Naive B cell (primary cell): ENCODE data around the gene CAPSL. TPM values are rescaled to one million over a fixed set of nuclear protein-coding genes. Genes with fewer than 3 reads are reported as not detected.

Experiments
- ATAC-seq, 2 donors: fragments of 150-1000 bp; cut with Tn5 transposase; 2 replicates each; pipeline ENCODE4 v1.10.0; 2021; ENCODE audit warnings: low read depth in 2 of 2, mild to moderate bottlenecking in 2 of 2, moderate library complexity in 2 of 2
- DNase-seq: peaks from one replicate; pipeline ENCODE4 v3.0.0; 2022
- H3K27ac Mint-ChIP-seq, 6 donors: one replicate each; pipeline ENCODE4 v1.8.0; 2020 to 2022; ENCODE audit warnings: mild to moderate bottlenecking in 6 of 6, mixed read lengths in 6 of 6, moderate library complexity in 5 of 6, inconsistent platforms in 2 of 6
- H3K27me3 Mint-ChIP-seq, 3 donors: one replicate each; pipeline ENCODE4 v1.8.0; 2021 to 2022; ENCODE audit warnings: mixed read lengths in 3 of 3, mild to moderate bottlenecking in 1 of 3
- H3K36me3 Mint-ChIP-seq, 2 donors: one replicate each; pipeline ENCODE4 v1.8.0; 2020 to 2022; ENCODE audit warnings: mixed read lengths in 2 of 2, inconsistent platforms in 1 of 2, mild to moderate bottlenecking in 1 of 2
- H3K4me1 Mint-ChIP-seq, 3 donors: one replicate each; pipeline ENCODE4 v1.8.0; 2020 to 2022; ENCODE audit warnings: mixed read lengths in 3 of 3, inconsistent platforms in 1 of 3, mild to moderate bottlenecking in 1 of 3, moderate library complexity in 1 of 3
- H3K4me3 Mint-ChIP-seq, 8 donors: one replicate each; pipeline ENCODE4 v1.8.0; 2020 to 2022; ENCODE audit warnings: mild to moderate bottlenecking in 8 of 8, mixed read lengths in 8 of 8, moderate library complexity in 8 of 8, inconsistent platforms in 2 of 8
- H3K9me3 Mint-ChIP-seq, 7 donors: one replicate each; pipeline ENCODE4 v1.8.0; 2020 to 2022; ENCODE audit warnings: mixed read lengths in 7 of 7, mild to moderate bottlenecking in 5 of 7, inconsistent platforms in 2 of 7, moderate library complexity in 1 of 7
- polyA plus RNA-seq, 6 donors: library from polyadenylated mRNA; unstranded; fragments of 300-500 nt; fragmentation: Illumina TruSeq; gene quantifications; one replicate each; pipeline ENCODE4 v1.2.3, GENCODE V29; 2021; ENCODE audit warnings: low read depth in 6 of 6

CAPSL gene
- polyA plus RNA-seq, 6 donors from 2014 or later: not detected

- no peak overlapping the region for H3K27ac Mint-ChIP-seq
- ATAC-seq (no peak), DNase-seq (no peak)
- H3K9me3 Mint-ChIP-seq: peaks cover 0 to 2% (median 0%) of the 10 kb centered on the region in 7 donors
- no peaks in the 10 kb centered on the region for H3K36me3 Mint-ChIP-seq
- no peak overlapping the region for H3K4me3 Mint-ChIP-seq
- peaks cover 15 to 28% (median 22%) of the 10 kb centered on the region in 3 donors for H3K4me1 Mint-ChIP-seq
- peaks cover 0 to 6% (median 0%) of the 10 kb centered on the region in 3 donors for H3K27me3 Mint-ChIP-seq
These were observed 58.3 kb downstream of the CAPSL start for GRCh38 chr5:35880156-35880555.

- peaks cover 0 to 2% (median 0%) of the 10 kb centered on the region in 7 donors for H3K9me3 Mint-ChIP-seq
- ATAC-seq: no peak
- DNase-seq: no peak
- peaks cover 0 to 6% (median 0%) of the 10 kb centered on the region in 3 donors for H3K27me3 Mint-ChIP-seq
- no peaks in the 10 kb centered on the region for H3K36me3 Mint-ChIP-seq
- peaks cover 15 to 28% (median 22%) of the 10 kb centered on the region in 3 donors for H3K4me1 Mint-ChIP-seq
- H3K4me3 Mint-ChIP-seq: no peak overlapping the region
- H3K27ac Mint-ChIP-seq: no peak overlapping the region
These were observed 58.8 kb downstream of the CAPSL start for GRCh38 chr5:35879649-35880048.

- Mint-ChIP-seq H3K27ac (no peak overlapping the region), H3K4me1 (peaks cover 12 to 24% (median 19%) of the 10 kb centered on the region in 3 donors), H3K27me3 (peaks cover 0 to 5% (median 0%) of the 10 kb centered on the region in 3 donors), H3K36me3 (no peaks in the 10 kb centered on the region), H3K9me3 (peaks cover 0 to 2% (median 0%) of the 10 kb centered on the region in 7 donors), H3K4me3 (no peak overlapping the region)
- DNase-seq: no peak
- no peak for ATAC-seq
These were observed 59.3 kb downstream of the CAPSL start for GRCh38 chr5:35879096-35879495.

GRCh38 chr5:35878079-35878478 lies 60.3 kb downstream of the CAPSL start:
- H3K4me3 Mint-ChIP-seq: no peak overlapping the region
- no peaks in the 10 kb centered on the region for H3K36me3 Mint-ChIP-seq
- ATAC-seq (no peak), DNase-seq (no peak)
- no peaks in the 10 kb centered on the region for H3K27me3 Mint-ChIP-seq
- H3K4me1 Mint-ChIP-seq: peaks cover 11 to 14% (median 13%) of the 10 kb centered on the region in 3 donors
- peak overlapping the region in 1 of 6 donors; percentile 6 for H3K27ac Mint-ChIP-seq
- H3K9me3 Mint-ChIP-seq: peaks cover 0 to 2% (median 0%) of the 10 kb centered on the region in 7 donors

GRCh38 chr5:35877655-35878054 lies 60.8 kb downstream of the CAPSL start:
- ATAC-seq (no peak), DNase-seq (no peak)
- peak overlapping the region in 1 of 6 donors; percentile 6 for H3K27ac Mint-ChIP-seq
- no peaks in the 10 kb centered on the region for H3K36me3 Mint-ChIP-seq
- H3K4me1 Mint-ChIP-seq: peaks cover 11 to 13% (median 13%) of the 10 kb centered on the region in 3 donors
- H3K4me3 Mint-ChIP-seq: no peak overlapping the region
- no peaks in the 10 kb centered on the region for H3K27me3 Mint-ChIP-seq
- peaks cover 0 to 2% (median 0%) of the 10 kb centered on the region in 7 donors for H3K9me3 Mint-ChIP-seq

- DNase-seq (no peak), ATAC-seq (no peak)
- H3K27ac Mint-ChIP-seq: no peak overlapping the region
- H3K4me3 Mint-ChIP-seq: no peak overlapping the region
- no peaks in the 10 kb centered on the region for H3K36me3 Mint-ChIP-seq
- H3K4me1 Mint-ChIP-seq: peaks cover 11 to 13% (median 13%) of the 10 kb centered on the region in 3 donors
- H3K9me3 Mint-ChIP-seq: peaks cover 0 to 2% (median 0%) of the 10 kb centered on the region in 7 donors
- no peaks in the 10 kb centered on the region for H3K27me3 Mint-ChIP-seq
These were observed 61.5 kb downstream of the CAPSL start for GRCh38 chr5:35876922-35877321.

- Mint-ChIP-seq H3K9me3 (peaks cover 0 to 2% (median 0%) of the 10 kb centered on the region in 7 donors), H3K27ac (no peak overlapping the region), H3K4me1 (peaks cover 11 to 13% (median 13%) of the 10 kb centered on the region in 3 donors), H3K36me3 (no peaks in the 10 kb centered on the region), H3K27me3 (no peaks in the 10 kb centered on the region), H3K4me3 (no peak overlapping the region)
- DNase-seq: no peak
- no peak for ATAC-seq
These were observed 62.0 kb downstream of the CAPSL start for GRCh38 chr5:35876454-35876853.

- Mint-ChIP-seq H3K27me3 (no peaks in the 10 kb centered on the region), H3K36me3 (no peaks in the 10 kb centered on the region), H3K4me3 (no peak overlapping the region), H3K4me1 (peaks cover 10 to 19% (median 14%) of the 10 kb centered on the region in 3 donors), H3K9me3 (no peaks in the 10 kb centered on the region), H3K27ac (no peak overlapping the region)
- DNase-seq: no peak
- no peak for ATAC-seq
These were observed 67.8 kb downstream of the CAPSL start for GRCh38 chr5:35870605-35871004.

- Mint-ChIP-seq H3K4me3 (peak overlapping the region in 2 of 8 donors; percentile 29 to 53), H3K27ac (peak overlapping the region in 2 of 6 donors; percentile 49 to 76), H3K9me3 (peaks cover 0 to 5% (median 2%) of the 10 kb centered on the region in 7 donors), H3K27me3 (no peaks in the 10 kb centered on the region), H3K4me1 (peaks cover 10 to 19% (median 14%) of the 10 kb centered on the region in 3 donors), H3K36me3 (no peaks in the 10 kb centered on the region)
- ATAC-seq: peak; percentile 67 to 85
- DNase-seq: peak; percentile 25
These were observed 68.6 kb downstream of the CAPSL start for GRCh38 chr5:35869685-35870277.

GRCh38 chr5:35867998-35868397 lies 70.4 kb downstream of the CAPSL start:
- ATAC-seq (no peak), DNase-seq (no peak)
- peaks cover 0 to 5% (median 2%) of the 10 kb centered on the region in 7 donors for H3K9me3 Mint-ChIP-seq
- H3K27me3 Mint-ChIP-seq: no peaks in the 10 kb centered on the region
- peak overlapping the region in 1 of 6 donors; percentile 58 for H3K27ac Mint-ChIP-seq
- H3K36me3 Mint-ChIP-seq: no peaks in the 10 kb centered on the region
- H3K4me1 Mint-ChIP-seq: peaks cover 10 to 24% (median 14%) of the 10 kb centered on the region in 3 donors
- H3K4me3 Mint-ChIP-seq: peak overlapping the region in 1 of 8 donors; percentile 10

- ATAC-seq: peak; percentile 49 to 52
- Mint-ChIP-seq H3K4me3 (peak overlapping the region in 1 of 8 donors; percentile 57), H3K4me1 (peaks cover 0 to 5% (median 0%) of the 10 kb centered on the region in 3 donors), H3K9me3 (peaks cover 0 to 5% (median 2%) of the 10 kb centered on the region in 7 donors), H3K27ac (peak overlapping the region in 1 of 6 donors; percentile 52), H3K27me3 (no peaks in the 10 kb centered on the region), H3K36me3 (no peaks in the 10 kb centered on the region)
- DNase-seq: no peak
These were observed 75.3 kb downstream of the CAPSL start for GRCh38 chr5:35863159-35863558.

GRCh38 chr5:35862126-35862525 lies 76.3 kb downstream of the CAPSL start:
- peaks cover 0 to 8% (median under 1%) of the 10 kb centered on the region in 3 donors for H3K4me1 Mint-ChIP-seq
- ATAC-seq (no peak), DNase-seq (no peak)
- no peaks in the 10 kb centered on the region for H3K27me3 Mint-ChIP-seq
- H3K9me3 Mint-ChIP-seq: peaks cover 0 to 5% (median 2%) of the 10 kb centered on the region in 7 donors
- H3K4me3 Mint-ChIP-seq: no peak overlapping the region
- no peaks in the 10 kb centered on the region for H3K36me3 Mint-ChIP-seq
- H3K27ac Mint-ChIP-seq: no peak overlapping the region

- Mint-ChIP-seq H3K4me1 (peaks cover 3 to 12% (median 4%) of the 10 kb centered on the region in 3 donors), H3K9me3 (peaks cover 0 to 5% (median 3%) of the 10 kb centered on the region in 7 donors), H3K36me3 (no peaks in the 10 kb centered on the region), H3K27me3 (no peaks in the 10 kb centered on the region), H3K4me3 (no peak overlapping the region), H3K27ac (no peak overlapping the region)
- ATAC-seq (no peak), DNase-seq (no peak)
These were observed 76.7 kb downstream of the CAPSL start for GRCh38 chr5:35861718-35862117.

- Mint-ChIP-seq H3K36me3 (no peaks in the 10 kb centered on the region), H3K27ac (no peak overlapping the region), H3K27me3 (no peaks in the 10 kb centered on the region), H3K4me3 (no peak overlapping the region), H3K9me3 (peaks cover 0 to 5% (median 3%) of the 10 kb centered on the region in 7 donors), H3K4me1 (peaks cover 6 to 14% (median 6%) of the 10 kb centered on the region in 3 donors)
- no peak for DNase-seq
- ATAC-seq: no peak
These were observed 77.7 kb downstream of the CAPSL start for GRCh38 chr5:35860686-35861085.
